K562 (cell line): Measurements from ENCODE around the gene MUC5AC.

Experiments
- CBFA2T3 ChIP-seq: fragments of 450-650 bp; IDR thresholded peaks from 2 replicates; pipeline ENCODE4 v1.6.1; 2017
- CCAR2 ChIP-seq: fragments of 200-400 bp; formaldehyde crosslinking; IDR thresholded peaks from 2 replicates; pipeline ENCODE4 v1.6.1; 2017; ENCODE audit warnings: mild to moderate bottlenecking, low read depth, low read length
- ELF4 ChIP-seq: fragments of 450-650 bp; formaldehyde crosslinking; IDR thresholded peaks from 2 replicates; pipeline ENCODE4 v1.4.0; 2022; ENCODE audit warnings: missing genetic modification characterization
- EZH2 ChIP-seq: IDR thresholded peaks from 2 replicates; pipeline ENCODE4 v1.6.1; 2012; ENCODE audit warnings: low read depth, mild to moderate bottlenecking, inconsistent platforms, low read length, borderline replicate concordance
- HDAC6 ChIP-seq: IDR thresholded peaks from 2 replicates; pipeline ENCODE4 v1.6.1; 2012; ENCODE audit warnings: low read depth, mild to moderate bottlenecking, control low read depth, inconsistent platforms, low read length, moderate library complexity
- JUND ChIP-seq, 2 experiments: IDR thresholded peaks; 2 replicates in 1 of 2; 3 replicates in 1 of 2; pipeline ENCODE4 v1.6.1; 2011; ENCODE audit warnings: borderline replicate concordance in 2 of 2, low read depth in 2 of 2, low read length in 2 of 2, improper control_type of control experiment in 1 of 2, missing biosample characterization in 1 of 2, missing genetic modification characterization in 1 of 2, missing genetic modification reagents in 1 of 2
- RCOR1 ChIP-seq, 2 experiments: IDR thresholded peaks; 2 replicates each; pipeline ENCODE4 v1.6.1; 2012; ENCODE audit warnings: low read depth in 2 of 2, low read length in 2 of 2, borderline replicate concordance in 1 of 2, improper control_type of control experiment in 1 of 2
- SRSF1 ChIP-seq: fragments of 200-400 bp; formaldehyde crosslinking; IDR thresholded peaks from 2 replicates; pipeline ENCODE4 v1.6.1; 2017; ENCODE audit warnings: mild to moderate bottlenecking, low read depth, low read length, moderate library complexity
- YBX1 ChIP-seq: fragments of 450-650 bp; IDR thresholded peaks from 2 replicates; pipeline ENCODE4 v1.7.1; 2016; ENCODE audit warnings: mild to moderate bottlenecking
- TF ChIP-seq, protein P1 (sequence below): fragments of 450-650 bp; formaldehyde crosslinking; IDR thresholded peaks from 2 replicates; pipeline ENCODE4 v1.4.0; 2020; ENCODE audit warnings: mild to moderate bottlenecking, moderate library complexity
- TF ChIP-seq, protein P2 (sequence below), 2 experiments: fragments of 450-650 bp in 1 of 2; sonication (generic) in 1 of 2; formaldehyde crosslinking in 1 of 2; IDR thresholded peaks in 1 of 2; conservative IDR thresholded peaks in 1 of 2; 2 replicates each; pipeline versions ENCODE4 v1.6.1 to v1.8.1; 2016 to 2023; ENCODE audit warnings: mild to moderate bottlenecking in 2 of 2, moderate library complexity in 2 of 2, inconsistent platforms in 1 of 2, missing genetic modification reagents in 1 of 2
- TF ChIP-seq, protein P3 (sequence below), 2 experiments: fragments of 450-650 bp; IDR thresholded peaks; 2 replicates each; pipeline ENCODE4 v1.6.1; 2016
- TF ChIP-seq, protein P4 (sequence below): fragments of 250-450 bp; sonication (Bioruptor Pico); IDR thresholded peaks from 2 replicates; pipeline ENCODE4 v1.5.0; 2020; ENCODE audit warnings: mild to moderate bottlenecking

DNA sequence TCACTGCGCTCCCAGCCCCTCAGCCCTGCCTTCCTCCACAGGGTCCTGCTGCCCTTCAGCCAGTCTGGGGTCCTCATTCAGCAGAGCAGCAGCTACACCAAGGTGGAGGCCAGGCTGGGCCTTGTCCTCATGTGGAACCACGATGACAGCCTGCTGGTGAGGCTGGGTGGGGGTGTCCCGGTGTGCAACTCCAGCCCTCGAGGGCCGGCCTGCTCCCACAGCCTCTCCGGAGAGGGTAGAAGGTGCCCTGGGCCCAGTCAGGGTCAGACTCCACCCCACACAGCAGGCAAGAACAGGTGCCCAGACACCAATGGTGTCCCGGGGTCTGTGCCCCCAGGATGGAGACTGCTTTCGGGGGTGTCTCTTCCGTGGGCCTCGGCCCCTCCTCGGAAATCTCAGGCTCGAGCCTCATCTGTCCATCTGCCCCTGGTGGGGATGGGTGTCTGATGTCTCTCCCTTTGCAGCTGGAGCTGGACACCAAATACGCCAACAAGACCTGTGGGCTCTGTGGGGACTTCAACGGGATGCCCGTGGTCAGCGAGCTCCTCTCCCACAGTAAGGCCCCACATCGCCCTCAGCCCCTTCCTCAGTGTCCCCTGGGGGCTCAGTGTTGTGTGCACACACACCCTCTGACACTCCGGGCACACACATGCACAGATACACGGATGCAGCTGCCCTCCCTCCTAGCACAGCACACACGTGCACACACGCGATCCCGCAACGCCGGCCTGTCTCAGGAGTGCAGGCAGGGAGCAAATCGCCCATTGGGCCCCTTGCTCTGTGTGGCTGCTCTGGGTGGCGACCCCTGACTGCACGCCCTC lies 4.9 kb downstream of the MUC5AC start:
- TF ChIP-seq YBX1 (no peak), EZH2 (no peak), CCAR2 (no peak), HDAC6 (no peak), ELF4 (CRISPR knock-in tag) (no peak), SRSF1 (no peak), CBFA2T3 (no peak), JUND (IDR thresholded peaks at IDR 0.05; ENCODE audit: borderline replicate concordance, low read depth, low read length) (no peak), JUND (tag; IDR thresholded peaks at IDR 0.05; ENCODE audit: borderline replicate concordance, low read depth, low read length) (no peak), RCOR1 (IDR thresholded peaks at IDR 0.05; ENCODE audit: borderline replicate concordance in 1 of 2, low read depth in 2 of 2, low read length in 2 of 2) (no peak)
- TF ChIP-seq, protein P1, sequence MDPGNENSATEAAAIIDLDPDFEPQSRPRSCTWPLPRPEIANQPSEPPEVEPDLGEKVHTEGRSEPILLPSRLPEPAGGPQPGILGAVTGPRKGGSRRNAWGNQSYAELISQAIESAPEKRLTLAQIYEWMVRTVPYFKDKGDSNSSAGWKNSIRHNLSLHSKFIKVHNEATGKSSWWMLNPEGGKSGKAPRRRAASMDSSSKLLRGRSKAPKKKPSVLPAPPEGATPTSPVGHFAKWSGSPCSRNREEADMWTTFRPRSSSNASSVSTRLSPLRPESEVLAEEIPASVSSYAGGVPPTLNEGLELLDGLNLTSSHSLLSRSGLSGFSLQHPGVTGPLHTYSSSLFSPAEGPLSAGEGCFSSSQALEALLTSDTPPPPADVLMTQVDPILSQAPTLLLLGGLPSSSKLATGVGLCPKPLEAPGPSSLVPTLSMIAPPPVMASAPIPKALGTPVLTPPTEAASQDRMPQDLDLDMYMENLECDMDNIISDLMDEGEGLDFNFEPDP (CRISPR knock-in tag) = no peak
- TF ChIP-seq, protein P2, sequence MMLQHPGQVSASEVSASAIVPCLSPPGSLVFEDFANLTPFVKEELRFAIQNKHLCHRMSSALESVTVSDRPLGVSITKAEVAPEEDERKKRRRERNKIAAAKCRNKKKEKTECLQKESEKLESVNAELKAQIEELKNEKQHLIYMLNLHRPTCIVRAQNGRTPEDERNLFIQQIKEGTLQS (IDR thresholded peaks at IDR 0.05) = no peak
- TF ChIP-seq, protein P2 (CRISPR knock-in tag; conservative IDR thresholded peaks at IDR 0.05) = no peak
- TF ChIP-seq, protein P3, sequence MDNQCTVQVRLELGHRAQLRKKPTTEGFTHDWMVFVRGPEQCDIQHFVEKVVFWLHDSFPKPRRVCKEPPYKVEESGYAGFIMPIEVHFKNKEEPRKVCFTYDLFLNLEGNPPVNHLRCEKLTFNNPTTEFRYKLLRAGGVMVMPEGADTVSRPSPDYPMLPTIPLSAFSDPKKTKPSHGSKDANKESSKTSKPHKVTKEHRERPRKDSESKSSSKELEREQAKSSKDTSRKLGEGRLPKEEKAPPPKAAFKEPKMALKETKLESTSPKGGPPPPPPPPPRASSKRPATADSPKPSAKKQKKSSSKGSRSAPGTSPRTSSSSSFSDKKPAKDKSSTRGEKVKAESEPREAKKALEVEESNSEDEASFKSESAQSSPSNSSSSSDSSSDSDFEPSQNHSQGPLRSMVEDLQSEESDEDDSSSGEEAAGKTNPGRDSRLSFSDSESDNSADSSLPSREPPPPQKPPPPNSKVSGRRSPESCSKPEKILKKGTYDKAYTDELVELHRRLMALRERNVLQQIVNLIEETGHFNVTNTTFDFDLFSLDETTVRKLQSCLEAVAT (IDR thresholded peaks at IDR 0.05) = no peak
- TF ChIP-seq, protein P4, sequence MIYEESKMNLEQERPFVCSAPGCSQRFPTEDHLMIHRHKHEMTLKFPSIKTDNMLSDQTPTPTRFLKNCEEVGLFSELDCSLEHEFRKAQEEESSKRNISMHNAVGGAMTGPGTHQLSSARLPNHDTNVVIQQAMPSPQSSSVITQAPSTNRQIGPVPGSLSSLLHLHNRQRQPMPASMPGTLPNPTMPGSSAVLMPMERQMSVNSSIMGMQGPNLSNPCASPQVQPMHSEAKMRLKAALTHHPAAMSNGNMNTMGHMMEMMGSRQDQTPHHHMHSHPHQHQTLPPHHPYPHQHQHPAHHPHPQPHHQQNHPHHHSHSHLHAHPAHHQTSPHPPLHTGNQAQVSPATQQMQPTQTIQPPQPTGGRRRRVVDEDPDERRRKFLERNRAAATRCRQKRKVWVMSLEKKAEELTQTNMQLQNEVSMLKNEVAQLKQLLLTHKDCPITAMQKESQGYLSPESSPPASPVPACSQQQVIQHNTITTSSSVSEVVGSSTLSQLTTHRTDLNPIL (CRISPR knock-in tag) = no peak
